NCI-H1105 treated with DMSO at 0.1 percent for 48 hours (cell line): Measurements from ENCODE around the gene ZNF506.
"Not testable (repeated sequence)": the region's sequence is repeated elsewhere in the genome, so short reads cannot be mapped to it uniquely, and the experiment has no call there.

Experiments used
- DNase-seq: peaks from one replicate; lab custom pipeline; 2025; lab: John Stamatoyannopoulos, UW

The ZNF506 gene

GRCh38 chr19:19744641-19745040 lies 76.9 kb downstream of the ZNF506 start:
- DNase-seq: no peak

DNA sequence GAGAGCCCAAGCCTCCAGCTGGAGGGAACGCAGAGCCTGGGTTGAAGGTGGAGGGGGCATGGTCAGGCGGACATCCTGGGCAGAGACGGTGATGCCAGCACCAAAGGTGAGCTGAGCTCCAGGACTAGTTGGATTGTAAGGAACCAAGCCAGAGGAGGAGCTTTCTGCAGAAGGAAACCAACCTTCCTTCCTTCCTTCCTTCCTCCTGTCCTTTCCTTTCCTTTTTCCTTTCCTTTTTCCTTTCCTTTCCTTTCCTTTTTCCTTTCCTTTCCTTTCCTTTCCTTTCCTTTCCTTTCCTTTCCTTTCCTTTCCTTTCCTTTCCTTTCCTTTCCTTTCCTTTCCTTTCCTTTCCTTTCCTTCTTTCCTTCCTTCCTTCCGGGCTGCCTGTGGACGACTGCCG lies 77.6 kb downstream of the ZNF506 start:
- not testable (repeated sequence) for DNase-seq

GRCh38 chr19:19743176-19743575 lies 78.4 kb downstream of the ZNF506 start:
- no peak for DNase-seq

GRCh38 chr19:19742773-19743172 lies 78.8 kb downstream of the ZNF506 start:
- DNase-seq: no peak
